HG02973 (cell line): ENCODE data around the gene KLHL26.

Source experiments
- ATAC-seq: cut with Tn5 transposase; IDR thresholded peaks from one replicate; pipeline ENCODE4 v1.9.1; 2021; ENCODE audit warnings: moderate library complexity; ENCODE audit not compliant: unreplicated experiment

The KLHL26 gene

DNA sequence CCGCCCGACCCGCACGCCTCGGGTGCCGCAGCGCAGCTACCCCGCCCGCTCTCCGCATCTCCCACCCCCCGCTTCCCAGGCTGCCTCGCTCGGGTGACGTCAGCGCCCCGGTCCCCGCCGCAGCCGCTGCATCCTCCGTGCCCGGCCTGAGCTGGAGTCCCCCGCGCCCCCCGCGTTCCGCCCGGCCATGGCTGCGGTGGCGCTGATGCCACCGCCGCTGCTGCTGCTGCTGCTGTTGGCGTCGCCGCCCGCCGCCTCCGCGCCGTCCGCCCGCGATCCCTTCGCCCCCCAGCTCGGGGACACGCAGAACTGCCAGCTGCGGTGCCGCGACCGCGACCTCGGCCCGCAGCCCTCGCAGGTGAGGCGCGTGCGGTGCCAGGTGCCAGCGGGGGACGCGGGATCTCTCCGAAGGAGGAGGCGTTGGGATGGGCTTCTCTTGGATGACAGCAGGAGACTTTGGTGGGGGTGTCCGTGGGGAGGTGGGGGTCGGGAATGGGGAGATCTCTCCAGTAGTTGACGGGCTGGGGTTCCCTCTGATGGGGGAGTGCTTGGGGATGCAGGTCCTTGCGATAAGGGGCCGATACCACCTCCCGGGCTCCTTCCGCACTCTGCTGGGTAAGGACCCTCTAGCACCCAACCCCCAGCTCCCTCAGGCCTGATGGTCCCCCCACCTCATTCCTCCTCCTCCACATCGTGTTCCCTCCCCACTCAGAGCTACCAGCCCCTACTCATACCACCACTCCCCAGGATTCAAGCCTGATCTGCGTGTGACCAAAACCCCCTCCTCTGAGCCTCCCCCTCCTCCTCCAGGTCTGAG lies 23.8 kb upstream of the KLHL26 start, which contains the start of gene TMEM59L:
Gene TMEM59L, plus strand, starts transcription at position 99 of the 817 bp plus-strand sequence. Its CDS starts 89 bp downstream, at position 188.
- no peak for ATAC-seq

DNA sequence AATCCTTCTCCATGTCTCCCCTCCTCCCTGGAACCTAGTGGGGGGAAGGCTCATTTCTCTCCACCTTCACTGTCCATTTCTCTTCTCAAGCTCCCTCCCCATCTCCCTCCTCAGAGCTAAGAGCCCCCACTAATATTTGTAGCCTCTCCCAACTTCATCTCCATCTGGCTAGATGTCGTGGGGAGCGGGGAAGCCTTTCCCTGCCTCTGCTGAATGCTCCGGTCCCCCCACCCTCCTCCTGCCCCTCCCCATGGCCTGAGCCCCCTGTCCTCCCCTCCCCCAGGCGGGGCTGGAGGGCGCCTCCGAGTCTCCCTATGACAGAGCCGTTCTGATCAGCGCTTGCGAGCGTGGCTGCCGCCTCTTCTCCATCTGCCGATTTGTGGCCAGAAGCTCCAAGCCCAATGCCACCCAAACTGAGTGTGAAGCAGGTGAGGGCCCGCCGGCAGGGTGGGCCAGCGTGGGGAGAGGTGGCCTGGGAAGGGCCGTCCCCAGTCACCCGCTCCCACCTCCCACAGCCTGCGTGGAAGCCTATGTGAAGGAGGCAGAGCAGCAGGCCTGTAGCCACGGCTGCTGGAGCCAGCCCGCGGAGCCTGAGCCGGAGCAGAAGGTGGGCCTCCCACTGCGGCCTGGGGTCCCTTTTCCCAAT lies 23.1 kb upstream of the KLHL26 start:
- no peak for ATAC-seq

DNA sequence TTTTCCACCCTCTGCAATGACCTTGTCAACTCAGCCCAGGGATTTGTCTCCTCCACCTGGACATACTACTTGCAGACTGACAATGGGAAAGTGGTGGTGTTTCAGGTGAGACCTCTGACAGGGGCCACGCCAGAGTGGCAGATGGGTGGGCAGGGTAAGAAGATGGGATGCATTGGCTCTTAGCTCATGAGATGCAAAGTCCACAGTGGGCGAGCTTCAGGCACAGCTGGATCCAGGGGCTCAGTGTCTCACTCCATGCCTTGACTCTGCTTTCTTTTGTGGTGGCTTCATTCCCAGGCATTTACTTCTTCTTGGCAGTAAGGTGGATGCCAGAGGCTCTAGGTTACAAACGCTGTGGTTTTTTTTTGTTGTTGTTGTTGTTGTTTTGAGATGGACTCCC lies 20.8 kb upstream of the KLHL26 start:
- no peak for ATAC-seq

DNA sequence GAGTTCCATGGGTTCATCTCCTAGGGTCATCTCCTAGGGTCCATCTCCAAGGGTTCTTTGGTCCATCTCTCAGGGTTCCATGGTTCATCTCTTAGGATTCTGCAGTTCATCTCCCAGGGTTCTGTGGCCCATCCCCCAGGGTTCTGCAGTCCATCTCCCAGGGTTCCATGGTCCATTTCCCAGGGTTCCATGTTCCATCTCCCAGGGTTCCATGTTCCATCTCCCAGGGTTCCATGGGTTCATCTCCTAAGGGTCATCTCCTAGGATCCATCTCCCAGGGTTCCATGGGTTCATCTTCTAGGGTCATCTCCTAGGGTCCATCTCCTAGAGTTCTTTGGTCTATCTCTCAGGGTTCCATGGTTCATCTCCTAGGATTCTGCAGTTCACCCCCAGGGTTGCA lies 19.3 kb upstream of the KLHL26 start:
- ATAC-seq = no peak

DNA sequence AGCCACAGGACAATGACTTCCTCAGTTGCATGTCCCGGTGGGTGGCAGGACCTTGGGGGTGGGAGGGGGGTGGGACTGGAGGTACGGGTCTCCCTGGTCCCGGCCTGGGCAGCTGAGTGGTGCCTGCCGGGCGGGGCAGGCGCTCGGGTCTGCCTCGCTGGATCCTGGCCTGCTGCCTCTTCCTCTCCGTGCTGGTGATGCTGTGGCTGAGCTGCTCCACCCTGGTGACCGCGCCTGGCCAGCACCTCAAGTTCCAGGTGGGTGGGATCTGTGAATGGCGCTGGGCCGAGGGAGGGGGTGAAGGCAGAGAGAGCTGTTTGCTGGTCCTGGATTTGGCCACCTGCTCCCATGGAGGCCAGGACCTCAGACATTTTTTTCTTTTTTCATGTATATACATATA lies 18.6 kb upstream of the KLHL26 start:
- no peak for ATAC-seq

DNA sequence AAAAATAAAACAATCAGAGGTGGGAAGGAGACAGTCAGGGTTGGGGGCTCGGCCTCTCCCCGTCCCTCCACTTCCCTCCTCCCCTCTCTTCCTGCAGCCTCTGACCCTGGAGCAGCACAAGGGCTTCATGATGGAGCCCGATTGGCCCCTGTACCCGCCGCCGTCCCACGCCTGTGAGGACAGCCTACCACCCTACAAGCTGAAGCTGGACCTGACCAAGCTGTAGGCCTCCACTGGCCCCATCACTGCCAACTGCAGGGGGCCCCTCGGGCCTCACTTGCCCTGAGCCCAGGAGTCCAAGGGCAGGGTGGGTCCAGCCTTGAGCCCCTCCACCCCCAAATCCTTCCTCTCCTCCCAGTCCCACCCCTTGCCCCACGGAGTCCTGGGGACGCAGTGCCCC lies 16.5 kb upstream of the KLHL26 start:
- ATAC-seq = no peak

DNA sequence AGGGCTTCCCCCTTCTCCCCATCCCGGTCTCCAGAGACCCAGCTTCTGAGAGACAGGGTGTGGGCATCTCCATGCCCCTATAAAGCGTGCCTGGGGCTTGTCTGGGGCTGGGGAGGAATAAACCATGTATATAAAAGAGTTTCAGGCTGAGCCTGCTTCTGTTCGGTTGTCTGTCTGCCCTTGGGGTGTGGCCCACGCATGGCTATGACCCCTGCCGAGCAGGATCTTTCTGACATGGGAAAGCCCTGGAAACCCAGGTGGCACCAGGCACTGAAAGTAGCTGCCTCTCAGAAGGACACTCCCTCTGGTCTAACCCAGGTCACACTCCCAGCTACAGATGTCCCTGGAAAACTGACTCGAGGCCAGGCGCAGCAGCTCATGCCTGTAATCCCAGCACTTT lies 15.9 kb upstream of the KLHL26 start:
- ATAC-seq = no peak

DNA sequence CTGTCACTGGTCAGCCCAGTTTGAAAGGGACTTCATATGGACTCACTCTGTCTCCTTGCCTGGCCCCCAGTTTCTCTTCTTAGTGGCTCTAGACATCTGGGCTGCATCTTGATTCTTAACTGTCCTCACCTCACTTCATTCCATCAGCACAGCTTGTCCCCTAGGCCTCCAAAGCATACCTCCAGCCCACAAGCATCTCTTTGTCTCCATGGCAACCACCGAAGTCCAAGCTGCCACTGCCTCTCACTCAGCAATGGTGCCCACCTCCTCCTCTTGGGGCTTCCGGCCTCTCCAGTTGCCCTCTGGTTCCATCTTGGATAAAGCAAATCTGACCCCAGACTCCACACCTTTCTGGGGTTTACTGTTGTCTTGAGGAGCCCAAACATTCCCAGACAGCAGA lies 9.9 kb upstream of the KLHL26 start:
- ATAC-seq = no peak

DNA sequence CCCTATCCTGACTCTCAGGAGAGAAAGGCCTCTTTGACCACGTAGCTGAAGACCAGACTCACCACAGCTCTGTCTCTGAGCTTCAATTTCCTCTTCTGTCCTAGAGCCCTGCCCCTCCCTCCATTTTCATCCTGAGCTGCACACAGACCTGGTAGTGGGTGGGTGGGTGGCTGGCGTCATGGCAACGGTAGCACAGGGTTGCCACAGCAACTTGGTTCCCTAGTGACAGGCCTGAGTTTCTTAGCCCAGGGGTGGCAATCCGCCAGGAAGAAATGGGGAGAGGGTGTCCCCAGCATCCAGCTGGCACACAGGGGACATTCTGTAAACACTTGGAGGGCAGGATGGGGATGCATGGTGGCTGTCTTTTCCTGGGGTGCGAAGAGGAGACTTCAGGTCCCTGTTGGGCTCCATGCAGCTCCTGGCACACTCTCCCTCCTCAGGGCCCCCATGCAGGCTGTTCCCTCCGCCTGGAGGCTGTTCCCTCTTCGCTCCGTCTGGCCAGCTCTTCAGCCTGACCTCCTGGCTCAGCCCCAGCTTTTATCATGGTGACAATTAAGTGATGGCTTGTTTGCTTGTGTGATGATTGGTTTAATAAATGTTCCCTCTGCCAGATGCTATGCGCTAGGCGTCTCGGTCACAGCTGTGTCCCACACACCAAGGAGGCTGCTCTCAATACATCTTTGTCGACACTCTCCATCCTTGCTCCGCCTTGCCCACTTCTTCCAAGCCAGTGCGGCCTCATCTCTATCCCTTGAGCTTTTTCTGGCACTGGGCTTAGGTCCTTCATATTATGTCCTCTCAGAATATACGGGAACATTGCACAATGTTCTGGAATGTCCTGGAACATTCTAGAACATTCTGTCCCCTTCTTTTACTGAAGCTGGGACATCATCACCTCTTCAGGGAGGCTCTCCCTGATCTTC lies 7.4 kb upstream of the KLHL26 start:
- no peak for ATAC-seq

DNA sequence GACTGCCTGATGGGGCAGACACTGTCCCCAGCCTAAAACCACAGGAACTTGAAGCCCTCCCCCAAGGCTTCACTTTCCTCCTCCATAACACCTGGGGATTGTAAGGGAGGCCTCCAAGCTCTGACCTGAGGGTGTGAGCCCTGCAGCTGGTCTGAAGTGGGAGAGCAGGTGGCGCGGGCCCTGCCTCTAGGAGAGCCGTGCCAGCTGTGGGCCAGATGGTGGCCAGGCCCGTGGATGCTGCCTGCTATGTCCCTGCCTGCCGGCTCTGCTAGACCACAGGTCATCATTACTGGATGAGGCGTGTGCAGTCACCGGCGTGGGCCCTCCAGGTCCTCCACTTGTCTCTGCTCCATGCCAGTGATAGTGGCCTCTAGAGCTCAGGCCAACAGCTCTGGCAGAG lies 3.5 kb upstream of the KLHL26 start:
- ATAC-seq = no peak

DNA sequence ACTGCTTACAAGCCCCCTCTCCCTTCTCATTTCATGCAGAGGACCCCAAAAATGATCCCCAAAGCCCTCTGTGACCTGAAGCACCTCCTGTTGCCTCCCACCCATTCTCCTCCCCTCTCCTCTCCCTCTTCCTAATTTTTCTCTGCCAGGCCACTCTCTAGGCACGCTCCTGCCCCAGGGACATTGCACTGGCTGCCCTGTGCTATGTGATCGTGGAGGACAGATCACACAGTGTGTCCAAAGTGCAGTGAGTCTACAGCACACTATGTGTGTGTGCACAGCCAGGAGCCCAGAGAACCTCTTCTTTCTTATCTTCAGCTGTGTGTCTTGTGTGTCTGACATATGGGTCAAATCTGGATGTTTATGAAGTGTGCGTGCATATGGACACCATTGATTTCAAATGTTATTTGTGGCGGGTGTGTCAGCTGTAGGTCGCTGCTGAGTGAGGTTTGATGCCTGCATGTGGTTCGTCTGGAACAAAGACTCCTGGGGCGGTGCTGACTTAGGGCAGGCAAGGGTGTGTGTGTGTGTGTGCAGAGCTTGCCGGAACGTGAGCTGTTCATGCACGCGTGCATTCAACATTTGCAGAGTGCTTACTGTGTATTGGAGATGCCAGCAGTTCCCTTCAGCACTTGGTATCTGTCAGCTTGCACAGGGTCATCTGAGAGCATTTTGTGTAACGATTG lies 2.1 kb upstream of the KLHL26 start:
- no peak for ATAC-seq

DNA sequence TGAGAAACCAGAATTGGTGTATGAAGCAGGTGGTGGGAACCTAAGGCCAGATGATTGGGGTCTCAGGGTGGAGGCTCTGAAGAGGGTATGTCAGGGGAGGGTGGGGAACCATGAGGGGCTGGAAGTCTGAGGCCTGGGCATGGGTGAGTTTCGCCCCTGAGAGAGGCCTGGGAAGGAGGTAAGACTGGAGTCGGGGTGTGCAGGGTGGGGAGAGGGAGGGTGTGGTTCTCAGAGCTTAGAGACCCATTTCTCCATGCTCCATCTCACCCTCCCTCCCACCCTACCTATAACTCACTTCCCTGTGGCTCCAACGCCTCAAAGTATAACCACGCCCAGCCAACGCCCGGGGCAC lies 1.0 kb upstream of the KLHL26 start:
- no peak for ATAC-seq

DNA sequence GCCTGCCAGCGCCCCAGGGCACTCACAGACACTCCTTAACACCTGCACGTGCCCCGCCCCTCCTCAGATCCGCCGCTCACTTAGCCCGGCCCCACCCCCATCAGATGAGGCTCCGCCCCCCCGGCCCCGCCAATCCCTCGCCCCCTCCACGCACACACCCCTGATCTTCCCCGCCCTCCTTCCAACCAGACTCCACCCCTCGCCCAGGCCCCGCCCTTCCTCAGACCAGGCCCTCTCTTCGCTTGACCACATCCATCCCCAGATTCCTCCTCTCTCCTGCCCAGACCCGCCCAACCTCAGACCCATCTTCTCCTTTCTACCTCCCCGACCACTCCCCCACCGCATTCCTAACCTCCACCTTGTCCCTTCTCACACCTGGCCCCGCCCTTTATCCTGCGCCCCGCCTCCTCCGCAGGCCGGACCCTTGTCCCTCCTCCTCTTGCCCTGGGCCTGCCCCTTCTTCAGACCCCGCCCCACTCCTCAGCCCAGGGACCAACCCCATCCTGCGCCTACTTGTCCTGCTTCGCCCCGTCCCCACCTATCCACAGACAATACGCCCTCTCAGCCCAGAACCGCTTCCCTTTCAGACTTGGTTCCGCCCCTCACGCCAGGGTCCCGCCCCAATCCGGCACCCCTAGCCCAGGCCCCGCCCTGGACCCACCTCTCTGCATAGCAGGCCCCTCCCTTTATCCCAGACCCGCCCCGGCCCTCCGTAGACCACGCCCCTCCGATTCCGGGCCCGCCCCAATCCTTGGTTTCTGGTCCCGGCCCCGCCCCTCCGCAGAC lies 452 bp upstream of the KLHL26 start:
- ATAC-seq = peak; percentile 75

DNA sequence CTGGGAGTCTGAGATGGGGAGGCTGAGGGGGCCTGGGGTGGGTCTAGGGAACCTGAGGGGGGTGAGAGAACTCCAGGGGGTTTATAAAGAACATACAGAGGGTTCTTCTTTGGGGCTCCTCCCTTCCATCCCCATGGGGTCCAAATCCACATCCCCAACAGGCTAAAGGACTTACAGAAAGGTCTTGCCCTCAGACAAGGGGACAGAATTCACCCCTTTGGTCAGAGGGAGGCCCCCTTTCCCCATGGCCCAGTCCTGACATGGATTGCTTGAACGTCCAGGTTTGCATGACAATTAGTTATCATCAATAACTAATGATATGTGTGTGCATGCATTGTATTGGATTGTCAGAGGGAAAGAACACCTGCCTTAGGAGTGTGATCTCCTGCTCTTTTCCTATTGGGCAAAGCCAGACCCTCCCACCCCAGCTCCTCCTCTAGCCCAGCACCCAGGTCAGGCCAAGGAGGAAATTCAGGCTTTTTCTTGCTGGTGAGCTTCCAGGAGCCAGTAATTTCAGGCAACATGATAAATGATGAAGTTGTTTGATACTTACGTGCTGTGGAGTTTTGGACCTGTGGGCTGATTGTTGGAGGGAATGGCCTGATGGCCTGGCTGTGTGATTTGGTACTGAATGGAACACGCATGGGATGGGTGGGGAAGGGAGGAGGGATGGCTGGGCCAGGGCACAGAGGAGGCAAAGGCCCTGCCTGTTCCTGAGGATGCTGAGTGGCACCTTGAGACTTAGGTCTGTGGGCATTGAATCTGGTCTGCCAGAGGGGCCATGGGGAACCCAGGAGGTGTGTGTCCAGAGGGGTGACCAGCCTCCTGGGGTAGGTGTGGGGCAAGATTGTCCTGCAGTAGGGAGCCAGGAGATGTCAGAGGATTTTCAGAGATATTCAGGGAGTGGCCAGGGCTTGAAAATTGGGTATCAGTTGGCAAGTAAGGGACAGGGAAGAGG lies 1.1 kb downstream of the KLHL26 start:
- ATAC-seq = no peak

DNA sequence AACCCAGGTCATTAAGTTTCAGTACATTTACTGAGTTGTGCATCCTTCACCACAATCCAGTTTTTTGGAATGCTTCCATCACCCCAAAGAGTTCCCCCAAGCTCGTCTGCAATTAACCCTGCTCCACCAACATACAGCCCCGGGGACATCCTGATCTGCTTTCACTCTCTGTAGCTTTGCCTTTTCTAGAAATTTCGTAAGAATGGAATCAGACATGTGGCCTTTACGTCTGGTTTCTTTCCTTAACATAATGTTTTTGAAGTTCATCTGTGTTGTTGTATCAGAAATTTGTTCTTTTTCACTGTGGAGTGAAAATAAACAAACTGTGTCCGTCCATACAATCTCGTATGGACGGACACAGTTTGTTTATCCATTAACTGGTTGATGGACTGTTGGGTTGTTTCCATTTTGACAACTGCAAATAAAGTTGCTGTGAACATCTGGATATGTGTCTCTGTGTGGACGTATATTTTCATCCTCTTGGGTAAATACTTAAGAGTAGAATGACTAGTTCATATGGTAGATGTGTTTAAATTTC lies 2.9 kb downstream of the KLHL26 start:
- ATAC-seq = no peak

DNA sequence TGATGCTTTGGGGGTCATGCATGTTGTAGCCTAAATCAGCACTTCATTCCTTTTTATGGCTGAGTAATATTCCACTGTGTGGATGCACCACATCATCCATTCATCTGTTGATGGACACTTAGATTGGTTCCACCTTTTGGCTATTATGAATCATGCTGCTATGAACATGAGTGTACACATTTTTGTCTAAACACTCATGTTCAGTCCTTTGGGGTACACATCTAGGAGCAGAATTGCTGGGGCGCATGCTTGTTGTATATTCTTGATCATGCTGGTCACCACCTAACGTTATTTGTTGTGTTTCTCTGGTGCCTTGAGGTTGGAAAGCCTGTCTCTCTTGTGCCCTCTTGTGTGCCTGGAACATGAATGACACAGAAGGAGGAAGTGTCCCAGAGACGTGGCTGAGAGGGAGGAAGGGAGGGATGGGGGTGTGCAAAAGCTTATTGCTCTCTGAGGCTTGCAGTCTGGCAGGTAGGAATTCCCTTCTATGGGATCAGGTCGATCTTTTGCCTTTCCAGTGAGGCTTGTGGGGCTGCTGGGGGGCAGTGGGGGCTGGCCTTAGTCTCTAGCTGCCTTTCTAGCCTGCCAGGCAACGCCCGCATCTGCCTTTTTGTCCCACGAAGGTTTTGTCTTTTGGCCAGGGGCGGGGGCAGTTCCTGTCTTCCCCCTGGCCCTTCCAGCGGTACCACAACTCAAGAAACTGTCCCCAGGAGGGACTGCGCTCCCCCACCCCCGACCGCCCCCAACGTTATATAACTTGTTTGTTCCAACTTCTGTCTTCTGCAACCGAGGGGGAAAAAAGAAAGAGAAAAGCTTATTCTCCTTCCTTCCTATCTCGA lies 7.6 kb downstream of the KLHL26 start:
- ATAC-seq = no peak

DNA sequence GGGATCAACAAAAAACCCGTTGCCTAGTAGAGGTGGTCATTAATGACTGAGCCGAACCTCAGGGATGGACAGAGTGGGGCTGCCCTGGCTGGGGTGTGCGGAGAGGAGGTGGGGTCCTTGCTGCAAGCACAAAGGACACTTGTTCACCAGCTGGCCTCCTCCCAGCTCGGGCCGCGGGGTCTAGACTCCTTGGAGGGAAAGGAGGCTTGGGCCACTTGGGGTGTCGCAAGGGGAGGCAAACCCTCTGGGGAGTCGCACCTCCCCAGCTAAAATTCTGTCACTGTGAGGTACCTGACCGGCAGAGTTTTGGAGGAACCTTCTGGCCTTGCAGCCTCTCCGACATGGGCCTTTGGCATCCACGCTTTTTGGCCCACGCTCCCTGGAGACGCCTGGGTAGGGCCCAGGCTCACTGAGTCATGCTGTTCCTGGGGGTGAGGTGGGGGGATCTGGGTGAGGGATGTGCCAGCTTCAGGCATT lies 8.2 kb downstream of the KLHL26 start:
- no peak for ATAC-seq
